HepG2 (cell line): ENCODE measurements around the gene UBASH3A. TPM values are rescaled to one million over a fixed set of nuclear protein-coding genes. Genes with fewer than 3 reads are reported as not detected.

Experiments
- ATAC-seq: fragments of 200-7000 bp; cut with Tn5 transposase; 3 replicates; pipeline ENCODE4 v1.9.1; 2020; ENCODE audit warnings: mild to moderate bottlenecking, moderate library complexity
- BruUV-seq: library from RNA; stranded (reverse); fragments of 400-500 nt; replicated peaks from 2 replicates; lab custom pipeline; 2021; lab: Mats Ljungman, UMichigan
- CTCF ChIA-PET: fragments of 300-600 bp; formaldehyde crosslinking; extraction: SDS; loops from one replicate; lab custom pipeline; 2021; ENCODE audit warnings: low total read pairs, inconsistent platforms, low intra/inter-chr PET ratio; lab: Yijun Ruan, JAX
- POLR2A ChIA-PET: fragments of 350-600 bp; sonication (Branson Sonifier 250); formaldehyde crosslinking; loops from one replicate; lab custom pipeline; 2020; ENCODE audit warnings: antibody characterized with exemption, inconsistent platforms; lab: Yijun Ruan, JAX
- DNase-seq: peaks from one replicate; pipeline ENCODE4 v3.0.0-alpha.2; 2015; ENCODE audit warnings: low spot score
- FAIRE-seq: peaks from 3 replicates; lab custom pipeline; 2011; peaks lifted over from hg19 to GRCh38; lab: Jason Lieb, UNC
- H2AFZ ChIP-seq: one replicate; pipeline ENCODE4 v1.6.1; 2011; ENCODE audit warnings: low read length, inconsistent platforms
- H3K27ac ChIP-seq: fragments of 300-600 bp; 3 replicates; pipeline ENCODE4 v1.8.0; 2011; ENCODE audit warnings: mixed run types, mild to moderate bottlenecking, mixed read lengths, low read length, inconsistent platforms; ENCODE audit not compliant: insufficient read depth; ENCODE audit errors: extremely low read length
- H3K27me3 ChIP-seq, 2 experiments: fragments of 200-600 bp in 1 of 2; 2 replicates in 1 of 2; 3 replicates in 1 of 2; pipeline versions ENCODE4 v1.6.0 to v1.8.0; 2011; ENCODE audit warnings: low read length in 2 of 2, mild to moderate bottlenecking in 2 of 2, moderate library complexity in 2 of 2, inconsistent platforms in 1 of 2; ENCODE audit not compliant: insufficient read depth in 2 of 2, control insufficient read depth in 1 of 2
- H3K36me3 ChIP-seq, 2 experiments: fragments of 200-600 bp in 1 of 2; replicated peaks in 1 of 2; 2 replicates in 1 of 2; 3 replicates in 1 of 2; pipeline versions ENCODE4 v1.5.1 to v1.8.0; 2011; ENCODE audit warnings: low read length in 2 of 2, inconsistent platforms in 1 of 2; ENCODE audit not compliant: insufficient read depth in 2 of 2, control insufficient read depth in 1 of 2
- H3K4me1 ChIP-seq: 2 replicates; pipeline ENCODE4 v1.5.1; 2012; ENCODE audit warnings: low read length, inconsistent platforms; ENCODE audit not compliant: insufficient read depth
- H3K4me2 ChIP-seq: 2 replicates; pipeline ENCODE4 v1.6.0; 2011; ENCODE audit warnings: low read depth, low read length, inconsistent platforms
- H3K4me3 ChIP-seq, 3 experiments: fragments of 200-600 bp in 1 of 3; sonication (generic), shearing (Covaris generic) in 1 of 3; replicated peaks in 1 of 3; 2 replicates each; pipeline ENCODE4 v1.5.1; 2011 to 2016; ENCODE audit warnings: low read length in 3 of 3, inconsistent platforms in 2 of 3, low read depth in 2 of 3, mild to moderate bottlenecking in 2 of 3, control low read depth in 1 of 3, mixed read lengths in 1 of 3; ENCODE audit not compliant: insufficient read depth in 1 of 3
- H3K79me2 ChIP-seq: one replicate; pipeline ENCODE4 v1.6.1; 2011; ENCODE audit warnings: low read length, inconsistent platforms; ENCODE audit not compliant: insufficient read depth
- H3K9ac ChIP-seq: 2 replicates; pipeline ENCODE4 v1.6.0; 2011; ENCODE audit warnings: mild to moderate bottlenecking, low read depth, low read length, inconsistent platforms; ENCODE audit not compliant: insufficient read depth
- H3K9me3 ChIP-seq: 2 replicates; pipeline ENCODE4 v1.5.1; 2012; ENCODE audit warnings: mild to moderate bottlenecking, low read length
- H4K20me1 ChIP-seq: 2 replicates; pipeline ENCODE4 v1.6.0; 2011; ENCODE audit warnings: inconsistent platforms, mild to moderate bottlenecking, low read length, moderate library complexity; ENCODE audit not compliant: insufficient read depth
- HMGXB4 ChIP-seq, 2 experiments: sonication (generic) in 1 of 2; formaldehyde crosslinking in 1 of 2; IDR thresholded peaks; 2 replicates each; pipeline versions ENCODE4 v1.4.0 to v1.6.1; 2018 to 2020; ENCODE audit warnings: missing genetic modification reagents in 2 of 2, borderline replicate concordance in 1 of 2, low read depth in 1 of 2, mild to moderate bottlenecking in 1 of 2, missing biosample characterization in 1 of 2
- HNRNPK ChIP-seq: fragments of 200-400 bp; formaldehyde crosslinking; IDR thresholded peaks from 2 replicates; pipeline ENCODE4 v1.6.1; 2018; ENCODE audit warnings: low read length, low read depth, moderate library complexity, mild to moderate bottlenecking; ENCODE audit not compliant: poor library complexity, severe bottlenecking
- HOXA7 ChIP-seq: sonication (generic); formaldehyde crosslinking; IDR thresholded peaks from 2 replicates; pipeline ENCODE4 v1.8.1; 2022; ENCODE audit warnings: mild to moderate bottlenecking, missing genetic modification reagents, moderate library complexity
- NCOR1 ChIP-seq: fragments of 200-600 bp; sonication (generic); IDR thresholded peaks from 2 replicates; pipeline ENCODE4 v1.7.0; 2017; ENCODE audit warnings: antibody characterized with exemption, low read length, borderline replicate concordance
- PBX3 ChIP-seq: sonication (generic); formaldehyde crosslinking; IDR thresholded peaks from 2 replicates; pipeline ENCODE4 v1.8.1; 2023; ENCODE audit warnings: missing genetic modification reagents, inconsistent platforms, borderline replicate concordance
- POLR2G ChIP-seq: fragments of 200-400 bp; formaldehyde crosslinking; IDR thresholded peaks from 2 replicates; pipeline ENCODE4 v1.6.1; 2018; ENCODE audit warnings: mild to moderate bottlenecking, low read depth, low read length, moderate library complexity
- RAD21 ChIP-seq: fragments of 450-650 bp; formaldehyde crosslinking; IDR thresholded peaks from 2 replicates; pipeline ENCODE4 v1.5.0; 2020; ENCODE audit warnings: mild to moderate bottlenecking
- SP5 ChIP-seq: IDR thresholded peaks from 2 replicates; pipeline ENCODE4 v1.6.1; 2016; ENCODE audit warnings: low read depth, borderline replicate concordance
- ZBTB3 ChIP-seq: sonication (generic); formaldehyde crosslinking; IDR thresholded peaks from 2 replicates; pipeline ENCODE4 v1.4.0; 2020; ENCODE audit warnings: low read depth, mild to moderate bottlenecking, moderate library complexity, missing genetic modification reagents, borderline replicate concordance
- ZMYM4 ChIP-seq: sonication (generic); formaldehyde crosslinking; IDR thresholded peaks from 2 replicates; pipeline ENCODE4 v1.8.1; 2023; ENCODE audit warnings: mild to moderate bottlenecking, missing genetic modification reagents
- ZNF124 ChIP-seq: sonication (generic); formaldehyde crosslinking; IDR thresholded peaks from 2 replicates; pipeline ENCODE4 v1.4.0; 2020; ENCODE audit warnings: missing genetic modification reagents
- ZNF468 ChIP-seq: sonication (generic); formaldehyde crosslinking; IDR thresholded peaks from 2 replicates; pipeline ENCODE4 v1.8.0; 2022; ENCODE audit warnings: mild to moderate bottlenecking, moderate library complexity, missing genetic modification reagents
- ZNF512B ChIP-seq: sonication (generic); formaldehyde crosslinking; IDR thresholded peaks from 2 replicates; pipeline ENCODE4 v1.5.1; 2020; ENCODE audit warnings: missing genetic modification reagents, mild to moderate bottlenecking, borderline replicate concordance
- ZNF530 ChIP-seq: sonication (generic); formaldehyde crosslinking; IDR thresholded peaks from 2 replicates; pipeline ENCODE4 v1.5.0; 2020; ENCODE audit warnings: low read depth, mild to moderate bottlenecking, missing genetic modification reagents
- ZNF607 ChIP-seq: sonication (generic); formaldehyde crosslinking; IDR thresholded peaks from 2 replicates; pipeline ENCODE4 v1.5.1; 2020; ENCODE audit warnings: missing genetic modification reagents, mild to moderate bottlenecking, borderline replicate concordance
- ZNF792 ChIP-seq: IDR thresholded peaks from 2 replicates; pipeline ENCODE4 v1.6.1; 2016
- WGBS: methylation state at CpG from one replicate; pipeline ENCODE4 v1.1.6; 2017; ENCODE audit warnings: low lambda C conversion rate; 5-methylcytosine and 5-hydroxymethylcytosine counted together
- in situ Hi-C: cut with HindIII; loops from 2 replicates; pipeline ENCODE4 v1.10.0; 2017; ENCODE audit warnings: low pct_unique_long_range_greater_than_20kb; ENCODE audit not compliant: extremely low pct_ligation_motif_present
- intact Hi-C: fragments of 100-400 bp; cut with micrococcal nuclease; formaldehyde crosslinking; loops from one replicate; pipeline ENCODE4 v1.10.0; 2022; ENCODE audit not compliant: unreplicated experiment
- polyA plus RNA-seq, 8 experiments: library from polyadenylated mRNA; depleted of rRNA in 3 of 8; stranded (reverse) in 7 of 8; unstranded in 1 of 8; fragments of >200 nt; fragmentation: Illumina TruSeq in 4 of 8; extraction: Trizol in 4 of 8; gene quantifications; 2 replicates each; pipeline versions ENCODE4 v1.2.1 to v1.2.3, GENCODE V29; 2011 to 2016; ENCODE audit warnings: low read depth in 4 of 8, missing spikeins in 1 of 8, mixed read lengths in 1 of 8; ENCODE audit not compliant: insufficient read depth in 1 of 8
- total RNA-seq, 5 experiments: library from RNA; depleted of rRNA; stranded (reverse); fragments of >200 nt; fragmentation: Illumina TruSeq; extraction: Trizol; gene quantifications; 2 replicates each; pipeline ENCODE4 v1.2.3, GENCODE V29; 2016; ENCODE audit warnings: low read depth in 1 of 5

Gene UBASH3A
- total and polyA plus RNA-seq, 2 of the 13 experiments (the other 11 are each of a cell fraction or from before 2014, with no cell fraction given), result not detected

- TF ChIP-seq ZNF512B (CRISPR knock-in tag) (no peak), ZNF530 (no peak)
These were observed 15.8 kb upstream of the UBASH3A start (continued) for GRCh38 chr21:42387843-42388340.

DNA sequence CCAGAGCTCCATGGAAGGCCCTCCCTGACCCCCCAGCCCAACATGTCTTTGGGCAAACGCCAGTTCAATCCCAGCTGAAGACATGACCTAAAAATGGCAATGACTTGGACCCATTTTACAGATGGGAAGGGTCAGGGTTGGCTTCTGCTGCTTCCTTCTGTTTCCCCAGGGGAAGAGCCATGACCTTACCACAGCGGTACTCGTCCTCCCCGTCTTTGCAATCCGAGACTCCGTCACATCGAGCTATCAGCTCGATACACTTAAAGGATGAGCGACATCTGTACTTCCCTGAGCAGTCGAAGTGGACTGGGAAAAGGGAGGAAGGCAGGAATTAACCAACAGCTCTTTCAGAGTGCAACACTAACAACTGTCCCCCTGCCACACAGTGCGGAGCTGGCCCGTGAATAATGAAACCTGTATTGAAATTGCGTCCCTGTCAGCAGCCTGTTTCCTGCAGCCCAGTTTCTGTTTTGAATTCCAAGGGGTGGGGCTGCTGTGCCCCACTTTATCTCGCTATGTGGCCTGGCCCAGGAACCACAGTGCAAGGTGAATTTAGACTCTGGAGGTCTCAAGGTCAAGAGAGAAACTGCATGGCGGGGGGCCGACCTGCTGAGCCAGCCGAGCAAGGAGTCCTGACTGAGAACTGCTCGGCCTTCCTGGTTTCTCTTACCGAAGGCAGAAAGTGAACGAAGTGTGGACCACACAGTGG is 14.8 kb upstream of the UBASH3A start:
- H3K79me2 ChIP-seq, result no peaks in the 10 kb centered on the region
- peak overlapping the region; percentile 84 for H3K4me2 ChIP-seq
- no peaks in the 10 kb centered on the region for H3K36me3 ChIP-seq
- H3K27me3 ChIP-seq, result no peaks in the 10 kb centered on the region
- H3K4me1 ChIP-seq, result peaks cover 99% of the 10 kb centered on the region
- in situ Hi-C loops, result no loop called here
- intact Hi-C loops, result no loop called here
- H3K27ac ChIP-seq, result peak overlapping the region; percentile 74
- peak overlapping the region; percentile 11 to 55 (median 41); a peak in 5 of 6 replicates for H3K4me3 ChIP-seq
- H2AFZ ChIP-seq, result no peak overlapping the region
- 46% methylated on average over 18 of the region's 20 CpGs for WGBS
- ChIA-PET CTCF (no interaction called here), POLR2A (interaction anchor here (0.9 to 1.4 kb wide), 4 partner anchors 10 to 22 kb away, joined by 3 to 5 read pairs (median 4); partner anchors contain the start of gene TFF1)
- H4K20me1 ChIP-seq, result no peaks in the 10 kb centered on the region
- peak overlapping the region; percentile 57 for H3K9ac ChIP-seq
- FAIRE-seq, result no peak
- BruUV-seq, result TSS peak; percentile 52
- peak; percentile 64 for DNase-seq
- ATAC-seq, result peak; percentile 52
- H3K9me3 ChIP-seq, result no peaks in the 10 kb centered on the region
- no peak for TF ChIP-seq PBX3
- 0 out of 4 replicates have a peak, but pooled peaks of 1 of the 2 experiments have one; percentile 7 for TF ChIP-seq HMGXB4 (CRISPR knock-in tag; IDR thresholded peaks at IDR 0.05; ENCODE audit: borderline replicate concordance in 1 of 2, low read depth in 1 of 2)
- no peak for TF ChIP-seq RAD21 (CRISPR knock-in tag)
- no peak for TF ChIP-seq ZNF124
- TF ChIP-seq HOXA7 (CRISPR knock-in tag), result no peak
- peak; percentile 68 for TF ChIP-seq POLR2G
- TF ChIP-seq HNRNPK, result no peak
- no peak; the same call in 1 of the 2 replicates for TF ChIP-seq ZNF792 (CRISPR knock-in tag)
- TF ChIP-seq SP5 (CRISPR knock-in tag), result 0 out of 2 replicates have a peak, but pooled peaks have one; percentile 21
- TF ChIP-seq NCOR1, result no peak
- TF ChIP-seq ZMYM4 (CRISPR knock-in tag), result 0 out of 2 replicates have a peak, but pooled peaks have one; percentile 39
- TF ChIP-seq ZNF468, result no peak
- peak; percentile 42; the same call in 1 of the 2 replicates for TF ChIP-seq ZNF607 (CRISPR knock-in tag)
- TF ChIP-seq ZBTB3, result no peak
